HG02678 (cell line): ENCODE measurements around the gene ITGA8.

Experiments
- ATAC-seq: cut with Tn5 transposase; IDR thresholded peaks from one replicate; pipeline ENCODE4 v1.9.1; 2021; ENCODE audit warnings: mild to moderate bottlenecking, moderate library complexity; ENCODE audit not compliant: unreplicated experiment

Gene ITGA8

DNA sequence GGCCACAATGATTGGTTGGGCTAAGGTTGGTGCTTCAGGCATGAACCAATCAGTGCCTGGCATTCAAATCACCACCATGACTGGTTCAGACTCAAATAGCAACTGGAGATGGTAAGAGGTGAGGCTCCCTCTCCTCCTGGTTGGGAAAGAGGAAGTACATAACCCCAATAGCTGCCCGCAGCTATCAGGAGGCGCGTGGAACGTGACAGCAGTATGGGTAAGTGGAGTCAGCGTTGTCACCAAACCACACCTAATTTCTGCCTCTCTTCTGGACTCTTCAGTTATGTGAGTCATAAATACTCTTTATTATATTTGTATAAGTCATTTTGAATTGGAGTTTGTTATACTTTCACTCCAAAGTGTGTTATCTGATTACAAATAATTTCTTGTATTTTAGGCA lies 17.9 kb upstream of the ITGA8 start:
- ATAC-seq: no peak

GRCh38 chr10:15735763-15736162 lies 16.0 kb upstream of the ITGA8 start:
- ATAC-seq: no peak

DNA sequence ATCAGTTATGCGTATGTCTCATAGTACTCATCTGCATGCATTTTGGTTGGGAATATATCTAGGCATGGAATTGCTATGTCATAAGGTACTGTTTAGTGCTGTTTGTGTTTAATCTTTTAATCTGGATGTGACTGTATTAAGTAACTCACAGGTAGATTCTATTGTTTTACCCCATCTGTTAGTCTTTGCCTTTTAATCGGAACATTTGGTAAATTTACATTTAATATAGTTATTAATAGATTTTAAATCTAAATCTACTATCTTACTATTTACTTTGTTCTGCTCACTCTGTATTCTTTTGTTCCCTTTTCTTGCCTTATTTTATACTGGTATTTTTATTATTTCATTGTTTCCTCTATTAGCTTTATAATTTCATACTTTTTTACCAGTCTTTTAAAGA lies 10.6 kb upstream of the ITGA8 start:
- ATAC-seq: no peak

DNA sequence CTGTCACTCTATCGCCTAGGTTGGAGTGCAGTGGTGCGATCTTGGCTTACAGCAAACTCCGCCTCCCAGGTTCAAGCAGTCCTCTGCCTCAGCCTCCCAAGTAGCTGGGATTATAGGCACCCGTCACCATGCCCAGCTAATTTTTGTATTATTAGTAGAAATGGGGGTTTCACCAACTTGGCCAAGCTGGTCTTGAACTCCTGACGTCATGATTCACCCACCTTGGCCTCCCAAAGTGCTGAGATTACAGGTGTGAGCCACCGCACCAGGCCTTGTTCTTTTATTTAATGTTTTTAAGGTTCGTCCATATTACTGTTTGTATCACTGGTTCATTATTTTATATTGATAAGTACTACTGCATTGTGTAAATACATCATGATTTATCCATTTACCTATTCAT lies 10.2 kb upstream of the ITGA8 start:
- ATAC-seq: no peak

DNA sequence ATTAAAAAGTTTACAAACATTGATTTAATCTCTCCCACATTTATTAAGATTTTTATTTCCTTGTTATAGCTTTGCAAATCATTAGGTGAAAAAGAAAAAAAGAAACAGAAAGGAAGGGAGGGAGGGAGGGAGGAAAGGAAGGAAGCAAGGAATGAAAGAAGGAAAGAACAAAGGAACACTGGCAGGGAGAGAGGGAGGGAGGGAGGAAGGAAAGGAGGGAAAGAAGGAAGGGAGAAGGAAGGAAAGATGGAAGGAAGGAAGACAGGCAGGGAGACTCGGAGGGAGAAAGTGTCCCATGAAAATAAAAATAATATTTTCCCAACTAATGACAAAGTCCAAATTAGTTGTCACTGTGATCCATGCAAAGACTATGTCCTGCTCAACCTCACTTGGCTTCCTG lies 6.3 kb upstream of the ITGA8 start:
- no peak for ATAC-seq

GRCh38 chr10:15725603-15726002 lies 5.9 kb upstream of the ITGA8 start:
- no peak for ATAC-seq

GRCh38 chr10:15724683-15725082 lies 5.0 kb upstream of the ITGA8 start:
- no peak for ATAC-seq

GRCh38 chr10:15723803-15724202 lies 4.1 kb upstream of the ITGA8 start:
- ATAC-seq: no peak

GRCh38 chr10:15720635-15721287 lies 1.0 kb upstream of the ITGA8 start:
- ATAC-seq: no peak

DNA sequence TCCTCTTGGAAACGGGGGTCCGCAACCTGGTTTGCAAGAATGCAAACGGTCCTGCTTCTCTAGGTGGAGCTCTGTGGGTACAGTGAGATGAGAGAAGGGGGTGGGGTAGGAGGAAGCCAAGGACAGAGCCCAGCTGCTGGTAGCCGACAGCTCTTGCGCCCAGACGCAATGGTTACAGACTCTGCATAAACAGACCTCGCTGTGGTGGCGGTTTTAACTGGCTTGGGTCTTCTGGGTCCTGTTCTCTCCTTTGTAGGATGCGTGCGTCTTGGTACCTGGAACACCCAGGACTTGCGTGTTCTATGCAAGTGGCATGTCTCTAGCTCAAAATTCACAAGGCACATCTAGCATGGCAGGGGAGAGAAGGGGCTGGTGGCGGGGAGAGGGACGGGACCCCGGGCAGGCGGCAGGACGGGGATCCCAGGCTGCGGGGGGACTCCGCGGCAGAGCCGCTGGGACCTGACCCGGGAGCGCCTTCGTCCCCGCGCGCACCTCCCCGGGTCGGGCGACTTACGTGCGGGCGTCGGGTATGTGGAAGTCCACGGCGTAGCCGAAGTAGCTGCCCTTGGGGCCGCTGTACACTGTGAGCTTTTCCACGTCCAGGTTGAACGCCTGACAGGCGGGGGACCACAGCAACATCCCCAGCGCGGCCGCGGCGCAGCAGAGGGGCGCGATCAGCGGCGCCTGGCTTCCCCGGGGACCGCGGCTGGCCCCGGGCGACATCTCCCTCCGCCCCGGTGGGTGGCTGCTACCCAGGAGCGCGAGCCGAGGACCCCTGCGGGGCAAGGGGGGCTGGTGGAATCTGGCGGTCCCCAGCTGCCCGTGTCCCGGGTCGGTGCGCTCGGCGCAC lies 448 bp downstream of the ITGA8 start:
- no peak for ATAC-seq

DNA sequence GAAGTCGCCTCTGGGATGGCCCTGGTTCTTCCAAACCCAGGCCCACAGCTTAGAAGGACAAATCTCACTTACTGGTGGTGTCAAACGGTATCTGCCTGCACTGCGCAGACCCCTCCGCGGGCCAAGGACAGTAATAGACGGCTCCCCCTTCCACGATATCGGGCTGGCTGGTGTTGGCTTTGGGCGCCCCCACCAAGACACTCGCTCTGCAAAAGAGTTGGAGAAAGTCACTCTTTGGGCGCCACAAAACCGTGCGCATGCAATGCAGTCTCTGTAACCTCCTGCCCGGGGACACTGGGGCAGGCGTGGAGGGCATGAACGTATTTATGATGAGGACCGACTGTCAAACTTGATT lies 1.1 kb downstream of the ITGA8 start:
- ATAC-seq: no peak

DNA sequence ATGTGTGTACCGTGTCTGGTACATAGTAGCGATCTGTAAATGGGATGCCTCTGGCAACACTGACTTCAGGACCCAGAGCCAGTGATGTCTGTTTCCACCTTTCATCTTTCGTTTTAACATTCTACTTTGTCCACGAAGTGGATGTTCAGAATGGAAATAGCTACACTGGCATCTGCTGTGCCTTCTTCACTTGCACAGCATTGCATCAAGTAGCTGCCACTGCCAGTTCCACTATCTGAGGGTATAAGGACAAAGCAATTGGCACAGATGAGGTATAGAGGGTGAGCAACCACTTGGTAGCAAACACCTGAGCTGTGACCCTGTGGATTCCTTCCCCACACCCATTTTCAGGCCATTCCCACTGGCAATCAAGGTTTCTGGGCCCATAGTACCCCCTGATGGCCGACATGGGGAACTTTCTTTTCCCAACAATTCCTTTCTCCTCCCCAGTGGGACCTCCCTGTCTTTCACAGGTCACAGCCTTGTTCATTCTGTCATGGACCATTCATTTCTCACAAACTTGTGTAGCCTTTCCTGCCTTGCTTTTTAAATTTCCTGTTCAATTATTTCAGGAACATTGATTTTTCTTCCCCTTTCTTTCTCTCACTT lies 4.0 kb downstream of the ITGA8 start:
- no peak for ATAC-seq

- no peak for ATAC-seq
Measured at GRCh38 chr10:15714847-15715246, 4.9 kb downstream of the ITGA8 start.

- no peak for ATAC-seq
Measured at GRCh38 chr10:15712883-15713282, 6.8 kb downstream of the ITGA8 start.

- no peak for ATAC-seq
Measured at GRCh38 chr10:15710455-15710854, 9.3 kb downstream of the ITGA8 start.

DNA sequence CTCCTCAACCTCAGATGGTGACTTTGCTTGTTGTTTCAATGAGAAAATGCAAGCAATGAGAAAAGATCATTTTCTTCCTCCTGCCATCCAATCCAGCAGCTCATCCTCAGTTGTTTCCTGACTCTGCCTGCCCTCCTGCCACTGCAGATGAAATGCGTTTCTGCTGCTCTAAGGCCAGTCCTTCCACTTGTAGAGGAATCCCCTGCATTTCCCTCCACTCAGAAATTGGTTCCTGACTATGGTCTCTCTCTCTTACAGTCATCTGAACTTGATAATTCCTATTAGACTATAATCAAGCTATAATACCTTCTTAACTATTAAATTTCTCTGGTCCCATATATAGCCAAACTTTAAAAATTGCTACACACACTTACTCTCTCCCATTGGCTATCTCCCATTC lies 14.4 kb downstream of the ITGA8 start:
- no peak for ATAC-seq

GRCh38 chr10:15704581-15704968 lies 15.1 kb downstream of the ITGA8 start:
- ATAC-seq: no peak

GRCh38 chr10:15703944-15704580 lies 15.7 kb downstream of the ITGA8 start:
- no peak for ATAC-seq

DNA sequence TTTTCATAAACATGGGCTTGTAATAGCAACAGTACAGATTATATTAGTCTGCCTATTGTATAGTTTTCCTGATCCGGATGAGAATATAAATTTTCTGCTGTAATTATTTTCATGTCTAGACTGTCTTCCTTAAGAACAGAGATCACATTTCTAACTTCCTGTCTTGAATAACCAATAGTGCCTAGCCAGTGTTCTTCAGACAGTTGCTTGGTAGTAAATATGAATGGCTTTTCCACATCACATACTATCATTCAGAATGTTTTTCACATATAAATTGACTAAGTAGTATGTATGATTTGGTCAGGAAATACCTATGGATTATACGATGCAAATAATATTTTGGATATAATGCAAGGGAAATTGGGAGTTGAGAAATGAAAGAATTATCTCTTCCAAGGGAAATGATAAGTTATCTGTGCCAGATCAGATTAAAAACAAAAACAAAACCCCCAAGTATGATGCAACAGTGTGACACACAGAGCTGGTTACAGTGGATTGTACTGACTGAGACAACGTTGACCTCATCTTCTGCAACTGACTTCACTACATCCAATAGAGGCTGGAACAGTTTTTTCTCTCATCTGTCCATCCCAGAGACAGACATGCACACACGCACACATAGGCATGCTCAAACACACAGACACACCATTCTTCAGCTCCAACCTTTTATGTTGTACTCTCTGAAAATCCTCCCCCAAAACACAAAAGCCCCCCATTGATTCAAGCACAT lies 16.4 kb downstream of the ITGA8 start:
- ATAC-seq: no peak

DNA sequence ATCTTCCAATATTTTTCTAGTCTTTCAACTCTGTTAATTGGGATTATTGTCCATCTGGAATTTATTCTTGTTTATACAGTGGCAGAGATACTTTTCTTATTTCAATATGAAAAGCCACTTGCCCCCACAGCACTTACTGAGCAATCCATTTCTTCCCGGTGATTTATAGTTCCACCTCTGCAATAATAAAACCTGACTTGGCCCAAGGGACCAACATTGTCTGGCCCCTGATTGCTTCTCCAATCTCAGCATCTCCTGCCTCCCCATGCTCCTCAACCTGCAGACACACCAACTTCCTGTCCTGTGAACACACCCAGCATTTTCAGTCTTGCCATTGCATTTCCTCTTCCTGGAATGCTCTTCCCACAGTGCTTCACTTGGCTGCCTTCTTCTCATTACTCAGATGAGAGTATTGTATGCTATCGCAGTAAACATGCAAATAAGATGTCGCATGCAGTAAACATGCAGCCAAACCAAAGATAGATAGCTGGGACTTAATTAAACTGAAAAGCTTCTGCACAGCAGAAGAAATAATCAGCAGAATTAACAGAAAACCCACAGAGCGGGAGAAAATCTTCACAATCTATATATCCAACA lies 19.5 kb downstream of the ITGA8 start:
- ATAC-seq: no peak

GRCh38 chr10:15695852-15696251 lies 23.9 kb downstream of the ITGA8 start:
- no peak for ATAC-seq
